A204.1 (cell line): Measurements from ENCODE around the gene LUC7L.

Experiments
- FAIRE-seq: peaks from 2 replicates; lab custom pipeline; 2012; peaks lifted over from hg19 to GRCh38; lab: Jason Lieb, UNC

LUC7L gene

GRCh38 chr16:140175-140857 is 88.9 kb downstream of the LUC7L start:
- FAIRE-seq = no peak
